Endometrial microvascular endothelial cells (primary cell): ENCODE data around the gene GLRX5. TPM values are rescaled to one million over a fixed set of nuclear protein-coding genes. Genes with fewer than 3 reads are reported as not detected.

Experiments used
- in situ Hi-C: cut with HindIII; loops from 2 replicates; pipeline ENCODE4 v1.10.0; 2017; ENCODE audit warnings: low sequenced_read_pairs, low pct_unique_long_range_greater_than_20kb; ENCODE audit errors: inconsistent ontology term
- total RNA-seq: library from RNA; depleted of rRNA; stranded (reverse); fragments of >200 nt; gene quantifications from one replicate; pipeline ENCODE4 v1.2.3, GENCODE V29; 2015; ENCODE audit errors: inconsistent ontology term

GLRX5 gene
- total RNA-seq, 1 donor from 2014 or later = 65.0 TPM

DNA sequence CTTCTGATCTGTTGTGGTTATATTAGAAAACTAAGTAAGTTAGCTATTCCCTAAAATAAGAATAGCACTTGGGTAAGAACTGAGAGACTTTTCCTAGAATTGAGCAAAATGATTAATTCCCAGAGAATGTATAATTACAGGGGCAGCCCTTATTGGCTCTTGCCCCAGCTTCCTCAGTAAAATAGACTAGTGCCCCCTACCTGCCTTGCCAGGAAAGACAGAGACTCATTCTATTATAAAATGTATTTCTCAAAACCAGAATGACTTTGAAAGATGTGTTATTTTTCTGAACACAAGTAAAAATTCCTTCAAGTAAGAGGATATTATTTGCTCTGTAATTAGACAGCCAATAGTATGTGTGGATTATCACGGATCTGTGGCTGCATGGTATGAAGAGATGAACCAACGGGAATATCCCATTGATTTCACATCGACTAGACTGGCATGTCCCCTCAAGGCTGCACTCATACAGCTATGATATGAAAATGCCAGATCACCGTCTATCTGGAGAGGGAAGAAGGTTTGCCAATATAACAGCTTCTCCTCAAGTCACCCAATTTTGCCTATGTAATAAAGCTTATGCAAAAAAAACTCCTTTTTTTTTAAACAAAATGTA, 7.4 kb upstream of the GLRX5 start:
- in situ Hi-C loops = loop anchor here (10.0 kb wide), 1 partner anchor 63 kb away; no protein-coding TSS in a partner anchor

DNA sequence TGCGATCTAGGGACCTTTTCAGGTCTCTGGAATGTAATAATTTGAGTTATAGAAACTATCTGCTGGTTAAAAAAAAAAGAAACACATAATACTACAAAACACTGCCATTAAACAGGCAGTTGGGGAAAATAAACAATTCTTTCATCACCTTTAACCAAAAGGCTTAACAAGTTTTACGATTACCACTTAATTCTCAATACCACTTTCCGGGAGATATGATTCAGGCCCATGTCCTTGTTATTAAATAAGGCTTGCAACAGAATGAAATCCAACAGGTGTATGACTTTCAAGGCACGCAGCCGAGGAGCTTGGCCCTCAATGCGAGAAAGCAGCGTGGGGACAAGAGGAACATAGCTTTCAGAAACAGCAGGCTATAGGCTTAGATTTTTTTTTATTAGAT, 5.6 kb upstream of the GLRX5 start:
- in situ Hi-C loops = loop anchor here (10.0 kb wide), 1 partner anchor 64 kb away; no protein-coding TSS in a partner anchor

DNA sequence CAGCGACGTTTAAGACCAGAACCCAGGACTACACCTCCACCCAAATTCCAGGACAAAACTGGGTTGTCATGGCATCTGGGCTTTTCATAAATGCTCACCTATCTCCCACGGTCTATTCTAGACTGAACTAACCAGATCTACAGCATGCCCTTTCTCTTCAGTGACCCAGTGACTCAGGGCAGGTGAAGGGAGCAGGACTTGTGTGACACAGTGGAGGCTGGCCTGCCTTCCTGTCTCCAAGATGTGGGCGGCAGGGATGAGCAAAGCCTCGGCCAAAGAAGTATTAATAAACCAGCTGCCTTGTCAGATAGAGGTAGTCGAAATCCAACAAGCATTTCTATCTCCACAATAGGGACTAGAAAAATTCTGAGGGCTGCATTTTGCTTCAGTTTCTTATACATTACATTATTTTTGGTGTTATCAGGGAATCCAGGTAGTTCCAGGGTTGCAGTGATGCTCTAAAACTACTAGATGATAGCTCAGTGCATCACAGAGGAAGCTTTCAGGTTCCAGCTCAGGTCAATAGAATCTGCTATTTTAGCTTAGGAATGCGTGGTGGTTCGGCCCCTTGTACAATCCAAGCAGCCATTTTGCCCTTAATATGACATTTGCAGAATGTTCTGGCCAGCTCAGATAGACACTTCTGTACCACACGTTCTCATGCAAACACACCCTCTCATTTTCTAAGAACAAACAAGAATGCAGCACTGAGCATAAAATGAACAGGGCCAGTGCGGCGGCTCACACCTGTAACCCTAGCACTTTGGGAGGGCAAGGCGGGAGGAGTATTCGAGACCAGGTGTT, 4.2 kb upstream of the GLRX5 start:
- in situ Hi-C loops = no loop called here

DNA sequence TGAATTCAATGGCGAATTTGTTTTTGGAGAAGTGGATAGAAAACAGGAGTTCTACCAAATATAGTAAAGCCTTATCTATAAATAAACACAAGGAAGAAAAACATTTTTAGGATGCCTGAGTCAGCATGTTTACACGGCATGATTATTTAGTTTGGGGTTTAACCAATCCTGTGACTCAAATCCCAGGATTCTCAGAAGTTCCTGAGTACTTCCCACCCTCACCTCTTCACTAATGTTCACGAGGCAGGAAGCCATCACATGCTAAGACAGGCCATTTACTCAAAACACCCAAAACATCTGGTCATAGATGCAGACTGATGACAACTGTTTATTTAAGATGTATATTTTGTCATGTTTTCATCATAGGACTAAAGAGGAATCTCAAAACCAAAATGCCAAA, 3.4 kb upstream of the GLRX5 start:
- in situ Hi-C loops = no loop called here

DNA sequence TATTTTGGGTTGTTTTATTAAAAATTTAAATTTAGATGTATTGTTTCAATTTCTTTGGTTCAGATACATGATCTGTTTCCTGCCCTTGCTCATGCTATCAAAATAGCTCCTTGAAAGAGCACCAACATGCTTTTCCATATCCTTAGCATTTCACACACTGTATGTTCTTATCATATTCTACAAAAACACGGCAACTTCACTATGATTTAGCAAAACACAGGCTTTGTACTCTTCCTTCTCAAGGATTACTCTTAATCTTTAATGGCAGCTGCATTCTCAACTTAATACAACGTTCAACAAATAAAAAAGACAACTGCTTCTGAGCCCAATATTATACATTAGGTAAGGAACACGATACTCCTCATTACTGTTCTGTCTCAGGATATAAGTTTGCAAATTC, 2.9 kb upstream of the GLRX5 start:
- in situ Hi-C loops = no loop called here

DNA sequence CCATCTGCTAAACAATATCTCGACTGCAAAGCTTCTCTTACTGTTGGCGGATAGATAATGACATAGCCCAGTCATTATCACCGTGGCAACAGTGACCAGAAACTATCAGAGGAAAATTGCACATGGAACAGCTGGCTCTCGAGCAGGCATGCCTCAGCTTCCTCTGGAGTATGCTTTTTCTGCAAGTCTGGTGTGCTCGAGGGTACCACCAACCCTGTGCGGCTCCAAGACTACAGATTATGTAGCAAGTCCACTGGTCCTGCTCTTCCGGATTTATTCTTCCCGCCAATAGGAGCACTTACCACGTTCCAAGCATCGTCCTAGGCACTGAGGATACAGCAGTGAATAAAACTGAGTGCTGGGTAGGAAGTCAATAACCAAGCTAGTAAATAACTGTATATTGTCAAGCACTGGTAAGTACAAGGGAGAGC, 1.4 kb upstream of the GLRX5 start:
- in situ Hi-C loops = no loop called here

DNA sequence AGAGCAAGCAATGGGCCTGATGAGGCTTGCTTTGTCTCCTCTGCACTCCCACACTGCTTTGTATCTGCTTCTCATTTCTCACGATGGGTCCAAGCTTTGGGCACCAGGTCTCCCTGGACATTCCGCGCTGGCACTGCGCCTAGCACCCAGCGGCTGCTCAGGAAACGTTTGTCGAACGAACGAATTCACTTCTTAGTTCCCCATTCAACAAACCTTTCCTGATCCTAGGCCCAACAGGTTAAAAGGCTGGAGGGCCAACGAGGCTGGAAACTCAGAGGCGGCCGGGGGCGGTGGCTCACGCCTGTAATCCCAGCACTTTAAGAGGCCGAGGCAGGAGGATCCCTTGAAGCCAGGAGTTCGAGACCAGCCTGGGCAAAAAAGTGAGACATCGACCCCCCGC, 1.0 kb upstream of the GLRX5 start:
- in situ Hi-C loops = no loop called here

- in situ Hi-C loops = no loop called here
Measured at GRCh38 chr14:95535226-95536021, 574 bp downstream of the GLRX5 start.

DNA sequence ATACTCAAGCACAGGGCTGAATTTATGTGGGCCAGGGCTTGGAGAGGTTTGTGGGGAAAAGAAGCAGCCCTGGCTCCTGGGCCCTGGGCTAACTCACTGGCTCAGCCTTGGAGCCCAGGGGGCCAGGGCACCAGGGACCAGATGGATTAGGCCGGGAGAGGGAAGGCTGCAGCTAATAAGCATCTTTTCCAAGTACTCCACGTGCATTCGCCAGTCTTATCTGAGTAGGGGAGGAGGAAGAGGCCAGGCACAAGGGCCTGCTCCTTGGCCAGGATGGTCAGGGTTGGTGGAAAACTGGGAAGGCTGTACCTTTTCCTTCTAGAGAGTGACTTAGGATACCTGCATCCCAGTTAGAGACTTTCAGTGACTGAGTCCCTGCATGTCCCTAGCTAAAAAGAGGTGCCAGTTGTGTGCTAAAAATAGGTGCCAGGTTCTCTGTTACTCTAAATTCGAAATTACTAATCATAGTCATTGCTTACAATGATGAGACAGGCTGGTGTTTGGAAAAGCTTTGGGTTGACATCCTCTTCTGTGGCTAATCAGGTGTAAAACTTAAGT, 1.3 kb downstream of the GLRX5 start:
- in situ Hi-C loops = no loop called here

DNA sequence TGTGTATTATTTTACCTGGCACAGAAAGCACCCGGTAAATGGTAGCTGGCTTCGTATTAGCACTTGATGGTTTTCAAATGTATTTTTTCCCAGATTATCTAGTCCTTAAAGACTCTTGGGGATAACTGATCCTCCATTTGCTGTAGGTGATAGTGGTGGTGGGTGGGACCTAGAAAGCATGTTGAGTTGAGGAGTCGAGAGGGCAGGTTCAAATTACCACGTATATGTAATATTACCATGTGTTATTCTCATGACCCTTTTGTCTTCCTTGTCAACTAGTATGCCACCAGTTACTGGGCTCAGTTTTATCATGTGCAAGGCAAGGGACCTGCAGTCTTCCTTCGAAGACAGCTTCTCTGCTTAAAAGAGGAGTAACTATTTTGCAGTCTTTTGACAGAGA, 1.8 kb downstream of the GLRX5 start:
- in situ Hi-C loops = no loop called here

- in situ Hi-C loops = no loop called here
Measured at GRCh38 chr14:95537298-95538089, 2.6 kb downstream of the GLRX5 start.

- in situ Hi-C loops = no loop called here
Measured at GRCh38 chr14:95538801-95539509, 4.1 kb downstream of the GLRX5 start.

- in situ Hi-C loops = no loop called here
Measured at GRCh38 chr14:95540236-95540855, 5.5 kb downstream of the GLRX5 start.

GRCh38 chr14:95541346-95541745, 6.5 kb downstream of the GLRX5 start:
- in situ Hi-C loops = no loop called here

DNA sequence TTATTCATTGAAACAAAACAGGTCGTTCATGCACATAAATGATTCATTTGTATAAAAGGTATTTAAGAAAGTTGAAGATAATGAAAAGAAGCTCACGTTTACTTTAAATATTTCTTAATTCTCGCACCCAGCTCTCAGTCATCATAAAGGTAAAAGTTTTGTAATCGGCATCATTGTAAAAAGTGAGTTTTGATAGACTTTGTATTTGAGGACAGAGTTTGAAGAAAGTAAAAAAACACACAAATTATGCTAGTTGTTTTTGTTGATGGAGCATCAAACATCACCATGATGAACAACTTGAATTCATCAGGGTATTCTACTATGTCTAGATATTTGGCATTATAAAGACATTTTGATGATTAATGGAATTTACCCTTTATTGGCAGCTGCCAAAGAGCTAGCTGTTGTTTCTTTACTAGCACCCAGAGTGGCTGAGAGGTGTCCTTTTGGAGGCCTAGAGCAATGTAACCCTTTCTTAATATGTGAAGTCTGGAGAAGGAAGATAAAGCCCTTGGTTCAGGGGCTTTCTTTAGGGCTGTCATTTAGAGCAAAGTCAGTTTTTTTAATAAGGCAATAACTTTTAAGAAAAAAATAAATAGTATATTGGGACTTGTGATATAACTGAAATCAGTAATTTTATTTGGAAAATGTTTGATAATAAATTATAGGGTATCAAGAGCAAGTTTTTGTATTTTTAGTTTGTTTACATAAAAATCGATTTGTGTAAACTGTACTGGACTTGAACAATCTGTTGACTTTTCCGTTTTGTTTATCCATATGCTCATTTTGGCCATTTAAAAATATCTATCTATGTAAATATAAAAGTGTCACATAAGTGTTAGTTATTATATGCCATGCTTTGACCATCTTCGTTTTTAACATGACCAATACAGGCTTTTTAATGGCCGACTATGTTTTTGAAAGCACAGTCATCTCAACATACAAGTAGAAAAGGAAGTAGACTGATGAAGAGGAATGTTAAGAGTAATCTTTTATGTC, 7.4 kb downstream of the GLRX5 start:
- in situ Hi-C loops = no loop called here

- in situ Hi-C loops = no loop called here
Measured at GRCh38 chr14:95543021-95543420, 8.2 kb downstream of the GLRX5 start.

GRCh38 chr14:95544588-95544987, 9.7 kb downstream of the GLRX5 start:
- in situ Hi-C loops = no loop called here
